ENCODE data around the gene CNGB1. TPM values are rescaled to one million over a fixed set of nuclear protein-coding genes. Genes with fewer than 3 reads are reported as not detected.

CNGB1 gene
- polyA plus RNA-seq, 1 of the 3 experiments (the other 2 are of a cell fraction) = 0.05 TPM

DNA sequence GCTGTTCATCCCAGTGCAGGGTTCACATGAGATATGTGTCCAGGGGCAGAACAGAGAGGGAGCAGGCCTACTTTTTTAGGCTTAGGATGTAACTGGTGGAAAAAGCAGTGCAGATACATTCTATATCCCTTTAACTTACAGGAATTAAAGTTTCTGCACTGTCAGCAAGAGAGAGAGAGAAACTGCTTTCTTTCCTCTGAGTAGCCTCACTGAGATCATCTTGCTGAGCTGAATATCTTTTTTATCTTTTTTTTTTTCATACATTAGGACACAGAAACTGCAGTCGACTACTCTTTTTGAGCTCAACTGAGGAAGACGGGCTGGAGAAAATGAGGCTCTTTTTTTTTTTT lies 50.1 kb downstream of the CNGB1 start:
- Histone ChIP-seq H3K36me3 (replicated peaks in 1 of 2; ENCODE audit: control insufficient read depth in 1 of 2, insufficient read depth in 2 of 2, low read length in 1 of 2) (no peaks in the 10 kb centered on the region), H4K20me1 (ENCODE audit: insufficient read depth) (no peaks in the 10 kb centered on the region), H3K9me2 (no peaks in the 10 kb centered on the region), H3K9ac (no peak overlapping the region), H3K9me3 (no peaks in the 10 kb centered on the region), H3K4me2 (no peak overlapping the region), H3K4me3 (ENCODE audit: low read depth in 2 of 2, low read length in 1 of 2) (no peak overlapping the region), H3K79me2 (ENCODE audit: insufficient read depth) (no peaks in the 10 kb centered on the region), H2AFZ (ENCODE audit: low read depth) (no peak overlapping the region), H3K27ac (ENCODE audit: low read depth in 2 of 2, low read length in 1 of 2) (no peak overlapping the region), H3K27me3 (ENCODE audit: insufficient read depth) (peaks cover 3% of the 10 kb centered on the region; the same call in 1 of the 2 replicates), H3K4me1 (ENCODE audit: control insufficient read depth in 1 of 2, insufficient read depth in 2 of 2, low read depth in 1 of 2, low read length in 1 of 2) (no peaks in the 10 kb centered on the region; a peak in 1 of 4 replicates), H3F3A (replicated peaks; ENCODE audit: insufficient read depth) (no peaks in the 10 kb centered on the region)
- WGBS (ENCODE audit: low lambda C conversion rate) = 39% methylated on average over 2 of the region's 2 CpGs
- TF ChIP-seq FOXJ3 (CRISPR knock-in tag; IDR thresholded peaks at IDR 0.05) (no peak), MEF2A (IDR thresholded peaks at IDR 0.05; ENCODE audit: borderline replicate concordance, low read depth) (no peak), YY1 (IDR thresholded peaks at IDR 0.05; ENCODE audit: low read depth) (no peak), POLR2AphosphoS5 (IDR thresholded peaks at IDR 0.05; ENCODE audit: low read depth, low read length) (no peak), RXRA (IDR thresholded peaks at IDR 0.05; ENCODE audit: borderline replicate concordance, low read depth) (no peak), GABPA (IDR thresholded peaks at IDR 0.05; ENCODE audit: low read depth) (no peak), GATA2 (CRISPR knock-in tag; IDR thresholded peaks at IDR 0.05) (no peak), NRF1 (IDR thresholded peaks at IDR 0.05; ENCODE audit: low read depth, low read length) (no peak), MAX (IDR thresholded peaks at IDR 0.05; ENCODE audit: low read depth) (no peak), TCF12 (IDR thresholded peaks at IDR 0.05) (no peak), FOSL2 (IDR thresholded peaks at IDR 0.05; ENCODE audit: borderline replicate concordance, low read depth) (no peak), JUND (IDR thresholded peaks at IDR 0.05) (no peak), MXI1 (IDR thresholded peaks at IDR 0.05; ENCODE audit: low read depth, low read length) (no peak)
- TF ChIP-seq, protein P1, sequence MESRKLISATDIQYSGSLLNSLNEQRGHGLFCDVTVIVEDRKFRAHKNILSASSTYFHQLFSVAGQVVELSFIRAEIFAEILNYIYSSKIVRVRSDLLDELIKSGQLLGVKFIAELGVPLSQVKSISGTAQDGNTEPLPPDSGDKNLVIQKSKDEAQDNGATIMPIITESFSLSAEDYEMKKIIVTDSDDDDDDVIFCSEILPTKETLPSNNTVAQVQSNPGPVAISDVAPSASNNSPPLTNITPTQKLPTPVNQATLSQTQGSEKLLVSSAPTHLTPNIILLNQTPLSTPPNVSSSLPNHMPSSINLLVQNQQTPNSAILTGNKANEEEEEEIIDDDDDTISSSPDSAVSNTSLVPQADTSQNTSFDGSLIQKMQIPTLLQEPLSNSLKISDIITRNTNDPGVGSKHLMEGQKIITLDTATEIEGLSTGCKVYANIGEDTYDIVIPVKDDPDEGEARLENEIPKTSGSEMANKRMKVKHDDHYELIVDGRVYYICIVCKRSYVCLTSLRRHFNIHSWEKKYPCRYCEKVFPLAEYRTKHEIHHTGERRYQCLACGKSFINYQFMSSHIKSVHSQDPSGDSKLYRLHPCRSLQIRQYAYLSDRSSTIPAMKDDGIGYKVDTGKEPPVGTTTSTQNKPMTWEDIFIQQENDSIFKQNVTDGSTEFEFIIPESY (IDR thresholded peaks at IDR 0.05; ENCODE audit: borderline replicate concordance, low read depth) = no peak
- TF ChIP-seq, protein P2, sequence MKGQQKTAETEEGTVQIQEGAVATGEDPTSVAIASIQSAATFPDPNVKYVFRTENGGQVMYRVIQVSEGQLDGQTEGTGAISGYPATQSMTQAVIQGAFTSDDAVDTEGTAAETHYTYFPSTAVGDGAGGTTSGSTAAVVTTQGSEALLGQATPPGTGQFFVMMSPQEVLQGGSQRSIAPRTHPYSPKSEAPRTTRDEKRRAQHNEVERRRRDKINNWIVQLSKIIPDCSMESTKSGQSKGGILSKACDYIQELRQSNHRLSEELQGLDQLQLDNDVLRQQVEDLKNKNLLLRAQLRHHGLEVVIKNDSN (IDR thresholded peaks at IDR 0.05; ENCODE audit: borderline replicate concordance, low read depth) = no peak
- DNase-seq = no peak
- POLR2A ChIA-PET = no interaction called here
- CTCF ChIA-PET = interaction anchor here (1.3 kb wide), 1 partner anchor 344 kb away, joined by 3 read pairs; no protein-coding TSS in a partner anchor

- Histone ChIP-seq H3K27me3 (ENCODE audit: insufficient read depth) (peaks cover 3% of the 10 kb centered on the region; the same call in 1 of the 2 replicates), H3K27ac (ENCODE audit: low read depth in 2 of 2, low read length in 1 of 2) (no peak overlapping the region), H3K4me2 (no peak overlapping the region), H3K79me2 (ENCODE audit: insufficient read depth) (no peaks in the 10 kb centered on the region), H3K4me3 (ENCODE audit: low read depth in 2 of 2, low read length in 1 of 2) (no peak overlapping the region), H4K20me1 (ENCODE audit: insufficient read depth) (no peaks in the 10 kb centered on the region), H3K9me3 (no peaks in the 10 kb centered on the region), H3K9me2 (no peaks in the 10 kb centered on the region), H3K9ac (no peak overlapping the region), H2AFZ (ENCODE audit: low read depth) (no peak overlapping the region), H3K4me1 (ENCODE audit: control insufficient read depth in 1 of 2, insufficient read depth in 2 of 2, low read depth in 1 of 2, low read length in 1 of 2) (no peaks in the 10 kb centered on the region; a peak in 1 of 4 replicates), H3K36me3 (replicated peaks in 1 of 2; ENCODE audit: control insufficient read depth in 1 of 2, insufficient read depth in 2 of 2, low read length in 1 of 2) (no peaks in the 10 kb centered on the region), H3F3A (replicated peaks; ENCODE audit: insufficient read depth) (no peaks in the 10 kb centered on the region)
- 61% methylated on average over 7 of the region's 14 CpGs for WGBS (ENCODE audit: low lambda C conversion rate)
- POLR2A ChIA-PET = no interaction called here
- CTCF ChIA-PET = interaction anchor here (1.3 kb wide), 1 partner anchor 344 kb away, joined by 3 read pairs; no protein-coding TSS in a partner anchor
- TF ChIP-seq SIN3A (IDR thresholded peaks at IDR 0.05; ENCODE audit: borderline replicate concordance, low read depth, low read length) (no peak), RCOR1 (IDR thresholded peaks at IDR 0.05; ENCODE audit: low read length) (no peak), TEAD4 (IDR thresholded peaks at IDR 0.05; ENCODE audit: borderline replicate concordance, insufficient read depth) (no peak), POLR2AphosphoS5 (IDR thresholded peaks at IDR 0.05; ENCODE audit: low read depth, low read length) (no peak), MEF2A (IDR thresholded peaks at IDR 0.05; ENCODE audit: borderline replicate concordance, low read depth) (no peak)
- no peak for DNase-seq
Observed at GRCh38 chr16:57920215-57920879, 50.6 kb downstream of the CNGB1 start.

Data from SK-N-SH (cell line).